Neural progenitor cell (in vitro differentiated cells): ENCODE results near the gene AKT1.

Source experiments
- EZH2 ChIP-seq: fragments of 200-600 bp; sonication (generic); IDR thresholded peaks from 2 replicates; pipeline ENCODE4 v1.6.1; 2017; ENCODE audit warnings: antibody characterized with exemption, mild to moderate bottlenecking, moderate library complexity
- EZH2phosphoT487 ChIP-seq: fragments of 200-600 bp; sonication (generic); IDR thresholded peaks from 2 replicates; pipeline ENCODE4 v1.6.1; 2017; ENCODE audit warnings: antibody characterized with exemption
- TF ChIP-seq, protein P1 (sequence below): fragments of 200-600 bp; sonication (generic); IDR thresholded peaks from 2 replicates; pipeline ENCODE4 v1.5.1; 2017; ENCODE audit warnings: antibody characterized with exemption, mild to moderate bottlenecking

- TF ChIP-seq, protein P1, sequence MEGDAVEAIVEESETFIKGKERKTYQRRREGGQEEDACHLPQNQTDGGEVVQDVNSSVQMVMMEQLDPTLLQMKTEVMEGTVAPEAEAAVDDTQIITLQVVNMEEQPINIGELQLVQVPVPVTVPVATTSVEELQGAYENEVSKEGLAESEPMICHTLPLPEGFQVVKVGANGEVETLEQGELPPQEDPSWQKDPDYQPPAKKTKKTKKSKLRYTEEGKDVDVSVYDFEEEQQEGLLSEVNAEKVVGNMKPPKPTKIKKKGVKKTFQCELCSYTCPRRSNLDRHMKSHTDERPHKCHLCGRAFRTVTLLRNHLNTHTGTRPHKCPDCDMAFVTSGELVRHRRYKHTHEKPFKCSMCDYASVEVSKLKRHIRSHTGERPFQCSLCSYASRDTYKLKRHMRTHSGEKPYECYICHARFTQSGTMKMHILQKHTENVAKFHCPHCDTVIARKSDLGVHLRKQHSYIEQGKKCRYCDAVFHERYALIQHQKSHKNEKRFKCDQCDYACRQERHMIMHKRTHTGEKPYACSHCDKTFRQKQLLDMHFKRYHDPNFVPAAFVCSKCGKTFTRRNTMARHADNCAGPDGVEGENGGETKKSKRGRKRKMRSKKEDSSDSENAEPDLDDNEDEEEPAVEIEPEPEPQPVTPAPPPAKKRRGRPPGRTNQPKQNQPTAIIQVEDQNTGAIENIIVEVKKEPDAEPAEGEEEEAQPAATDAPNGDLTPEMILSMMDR, result peak; percentile 52
- no peak for TF ChIP-seq EZH2
- no peak for TF ChIP-seq EZH2phosphoT487
Measured at GRCh38 chr14:104792945-104793702, 2.4 kb downstream of the AKT1 start.
